IgD-negative memory B cell (primary cell): ENCODE data around the gene DUSP16. TPM values are rescaled to one million over a fixed set of nuclear protein-coding genes. Genes with fewer than 3 reads are reported as not detected.

Experiments used
- H3K27ac Mint-ChIP-seq, 3 donors: one replicate each; pipeline ENCODE4 v1.8.0; 2020 to 2022; ENCODE audit warnings: mild to moderate bottlenecking in 3 of 3, mixed read lengths in 3 of 3, moderate library complexity in 1 of 3
- H3K27me3 Mint-ChIP-seq: one replicate; pipeline ENCODE4 v1.8.0; 2021; ENCODE audit warnings: mixed read lengths
- H3K36me3 Mint-ChIP-seq: one replicate; pipeline ENCODE4 v1.8.0; 2020; ENCODE audit warnings: mild to moderate bottlenecking, mixed read lengths
- H3K4me1 Mint-ChIP-seq, 3 donors: one replicate each; pipeline ENCODE4 v1.8.0; 2020 to 2022; ENCODE audit warnings: mixed read lengths in 3 of 3, mild to moderate bottlenecking in 1 of 3
- H3K4me3 Mint-ChIP-seq, 4 donors: one replicate each; pipeline ENCODE4 v1.8.0; 2020 to 2022; ENCODE audit warnings: mild to moderate bottlenecking in 4 of 4, mixed read lengths in 4 of 4, moderate library complexity in 3 of 4
- H3K9me3 Mint-ChIP-seq, 3 donors: one replicate each; pipeline ENCODE4 v1.8.0; 2020 to 2021; ENCODE audit warnings: mixed read lengths in 3 of 3, mild to moderate bottlenecking in 1 of 3
- polyA plus RNA-seq: library from polyadenylated mRNA; unstranded; fragments of 300-500 nt; fragmentation: Illumina TruSeq; gene quantifications from one replicate; pipeline ENCODE4 v1.2.3, GENCODE V29; 2021

Gene DUSP16
- polyA plus RNA-seq, 1 donor from 2014 or later = 0.30 TPM

DNA sequence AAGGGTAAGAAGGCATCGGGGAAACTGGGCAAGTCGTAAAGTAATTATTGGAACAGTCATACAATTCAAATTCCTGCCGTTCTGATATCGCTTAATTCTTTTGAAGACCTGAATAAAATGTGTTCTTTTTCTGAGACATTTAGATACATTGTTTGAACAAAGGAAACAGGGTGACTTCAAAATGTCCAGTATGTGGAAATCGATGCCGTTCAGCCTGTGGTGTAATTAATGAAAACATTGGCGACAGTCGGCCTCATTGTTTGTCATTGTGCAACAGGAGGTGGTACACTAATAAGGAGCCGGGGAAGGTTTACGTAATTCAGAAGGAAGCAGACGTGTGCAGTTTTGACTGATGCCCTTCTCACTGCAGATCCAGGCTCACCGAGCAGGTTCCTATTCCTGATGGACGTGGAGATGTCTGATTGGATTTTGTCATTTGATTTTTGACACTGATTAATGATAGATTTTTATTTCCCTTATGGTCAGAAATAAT, 113.1 kb downstream of the DUSP16 start:
- Mint-ChIP-seq H3K4me3 (no peak overlapping the region), H3K27ac (no peak overlapping the region), H3K27me3 (no peaks in the 10 kb centered on the region), H3K36me3 (peaks cover 6% of the 10 kb centered on the region), H3K4me1 (peaks cover 0 to 4% (median 0%) of the 10 kb centered on the region in 3 donors), H3K9me3 (peaks cover 0 to 2% (median 0%) of the 10 kb centered on the region in 3 donors)

DNA sequence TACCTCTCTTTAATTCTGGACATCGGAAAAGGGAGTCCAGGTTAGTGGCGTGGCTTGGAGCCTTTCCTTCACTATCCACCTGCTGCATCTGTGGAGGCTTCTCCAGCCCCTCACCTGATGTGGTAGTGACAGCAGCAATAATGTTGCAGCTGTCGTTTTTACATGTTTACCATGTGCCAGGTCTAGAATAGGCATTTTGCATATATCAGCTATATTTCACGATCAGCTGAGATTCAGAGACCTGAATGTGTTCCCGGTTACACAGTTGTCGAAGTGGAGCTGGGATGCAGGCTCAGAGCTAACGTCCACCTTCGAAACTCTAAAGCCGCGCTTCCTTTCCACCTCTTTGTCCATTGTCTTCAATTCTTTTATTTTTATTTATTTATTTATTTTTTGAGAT, 114.8 kb downstream of the DUSP16 start:
- Mint-ChIP-seq H3K36me3 (peaks cover 5% of the 10 kb centered on the region), H3K9me3 (no peaks in the 10 kb centered on the region), H3K4me1 (peaks cover 0 to 4% (median 2%) of the 10 kb centered on the region in 3 donors), H3K27me3 (no peaks in the 10 kb centered on the region), H3K4me3 (no peak overlapping the region), H3K27ac (no peak overlapping the region)

DNA sequence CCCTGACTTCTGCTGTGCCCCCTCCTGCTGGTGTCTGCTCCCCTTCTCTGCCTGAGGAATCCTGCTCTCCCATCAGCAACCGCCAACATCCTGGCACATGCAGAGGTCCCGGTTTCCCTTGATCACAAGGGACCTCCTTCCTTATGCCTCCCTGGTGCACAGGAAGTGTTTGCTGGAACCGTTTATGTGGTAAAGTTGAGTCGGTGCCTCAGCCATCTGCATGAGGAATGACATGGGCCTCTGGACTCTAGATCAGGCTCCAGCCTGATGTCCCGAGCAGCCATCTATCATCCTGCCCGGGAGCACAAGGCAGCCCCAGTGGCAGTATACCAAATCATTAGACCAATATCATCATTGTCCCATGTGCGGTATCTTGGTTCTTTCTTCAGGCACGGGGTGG, 115.4 kb downstream of the DUSP16 start:
- no peak overlapping the region for H3K27ac Mint-ChIP-seq
- H3K4me3 Mint-ChIP-seq = no peak overlapping the region
- H3K4me1 Mint-ChIP-seq = peaks cover 0 to 4% (median 3%) of the 10 kb centered on the region in 3 donors
- H3K36me3 Mint-ChIP-seq = peaks cover 1% of the 10 kb centered on the region
- no peaks in the 10 kb centered on the region for H3K9me3 Mint-ChIP-seq
- H3K27me3 Mint-ChIP-seq = no peaks in the 10 kb centered on the region

DNA sequence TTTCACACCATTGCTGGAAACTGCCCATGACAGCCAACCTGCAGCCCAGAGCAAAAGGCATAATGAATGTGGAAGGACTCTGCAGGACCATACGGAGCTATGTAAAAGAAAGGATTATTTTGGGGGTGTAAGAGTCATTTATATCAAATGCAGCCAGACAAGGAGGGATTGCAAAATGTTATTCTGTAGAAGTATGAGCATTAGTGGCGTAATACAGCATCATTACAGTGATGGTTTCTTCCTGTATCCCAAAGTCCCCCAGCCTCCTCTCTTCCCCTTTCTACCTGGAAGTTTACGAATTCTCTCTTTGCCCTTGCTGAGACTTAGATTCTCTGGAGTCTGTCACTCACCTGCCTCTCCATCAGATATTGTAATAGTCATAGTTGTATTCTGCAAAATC, 115.9 kb downstream of the DUSP16 start:
- Mint-ChIP-seq H3K27ac (no peak overlapping the region), H3K4me3 (no peak overlapping the region), H3K36me3 (peaks cover 1% of the 10 kb centered on the region), H3K9me3 (no peaks in the 10 kb centered on the region), H3K27me3 (no peaks in the 10 kb centered on the region), H3K4me1 (peaks cover 3 to 5% (median 4%) of the 10 kb centered on the region in 3 donors)

DNA sequence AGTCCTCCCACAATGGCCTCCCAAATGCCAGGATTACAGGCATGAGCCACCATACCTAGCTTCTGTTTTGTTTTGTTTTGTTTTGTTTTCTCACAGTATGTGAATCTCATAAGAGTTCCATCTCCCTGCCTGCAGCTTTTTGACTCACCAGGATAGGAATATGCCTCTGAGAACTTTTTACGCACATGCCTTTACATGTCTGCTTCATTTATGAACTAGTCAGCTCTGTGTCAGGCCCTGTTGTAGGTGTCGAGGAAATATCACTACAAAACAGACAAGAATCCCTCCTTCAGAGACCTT, 116.8 kb downstream of the DUSP16 start:
- Mint-ChIP-seq H3K27me3 (no peaks in the 10 kb centered on the region), H3K9me3 (no peaks in the 10 kb centered on the region), H3K4me1 (peaks cover 4 to 7% (median 7%) of the 10 kb centered on the region in 3 donors), H3K27ac (peak overlapping the region in 1 of 3 donors; percentile 31), H3K4me3 (no peak overlapping the region), H3K36me3 (peaks cover 1% of the 10 kb centered on the region)

DNA sequence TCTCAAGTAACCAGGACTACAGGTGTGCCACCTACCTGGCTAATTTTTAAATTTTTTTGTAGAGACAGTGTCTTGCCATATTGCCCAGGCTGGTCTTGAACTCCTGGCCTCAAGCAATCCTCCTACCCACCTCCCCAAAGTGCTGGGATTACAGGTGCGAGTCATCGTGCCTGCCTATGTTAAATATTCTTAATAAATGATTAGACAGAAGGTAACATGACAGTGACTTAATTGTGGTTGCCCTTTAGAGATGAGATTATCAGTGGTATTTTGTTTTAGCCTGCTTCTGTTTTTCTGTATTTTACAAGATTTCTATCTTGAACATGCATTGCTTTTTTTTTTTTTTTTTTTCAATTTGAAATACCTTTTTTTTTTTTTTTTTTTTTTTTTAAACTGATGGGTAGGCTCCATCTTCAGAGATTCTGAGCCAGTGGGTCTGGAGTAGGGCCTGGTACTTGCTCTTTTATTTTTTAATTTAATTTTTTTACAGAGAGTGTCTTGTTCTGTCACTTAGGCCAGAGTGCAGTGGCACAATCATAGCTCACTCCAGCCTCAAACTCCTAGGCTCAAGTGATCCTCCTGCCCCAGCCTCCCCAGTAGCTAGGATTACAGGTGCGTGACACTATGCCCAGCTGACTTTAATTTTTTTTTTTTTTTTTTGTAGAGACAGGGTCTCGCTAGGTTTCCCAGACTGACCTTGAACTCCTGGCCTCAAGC, 117.3 kb downstream of the DUSP16 start:
- peaks cover 1% of the 10 kb centered on the region for H3K36me3 Mint-ChIP-seq
- H3K4me3 Mint-ChIP-seq = no peak overlapping the region
- H3K4me1 Mint-ChIP-seq = peaks cover 4 to 10% (median 7%) of the 10 kb centered on the region in 3 donors
- H3K27me3 Mint-ChIP-seq = no peaks in the 10 kb centered on the region
- no peak overlapping the region for H3K27ac Mint-ChIP-seq
- H3K9me3 Mint-ChIP-seq = no peaks in the 10 kb centered on the region

DNA sequence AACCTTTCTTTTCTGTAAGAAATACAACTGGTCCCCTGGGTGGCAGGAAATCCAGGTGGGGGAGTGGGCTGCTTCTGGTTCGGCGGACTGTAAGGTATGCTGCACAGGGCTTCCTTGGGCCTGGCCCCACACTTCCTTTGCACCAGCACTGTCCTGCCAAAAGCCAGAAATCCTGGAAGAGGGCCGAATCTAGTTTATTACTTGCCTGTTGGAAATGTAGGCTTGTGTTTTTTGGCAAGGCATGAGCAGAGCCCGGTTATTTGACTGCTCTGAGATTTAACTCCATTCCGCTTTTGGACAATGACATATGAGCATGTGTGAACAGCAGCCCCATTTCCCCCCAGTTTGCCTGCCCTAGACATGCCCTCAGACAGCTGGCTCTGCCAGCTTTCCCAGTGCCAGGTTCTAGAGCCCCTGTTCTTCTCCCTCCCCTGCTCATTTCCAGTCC, 119.2 kb downstream of the DUSP16 start:
- H3K27ac Mint-ChIP-seq = peak overlapping the region in 1 of 3 donors; percentile 48
- peaks cover 5% of the 10 kb centered on the region for H3K36me3 Mint-ChIP-seq
- peaks cover 1 to 12% (median 7%) of the 10 kb centered on the region in 3 donors for H3K4me1 Mint-ChIP-seq
- H3K4me3 Mint-ChIP-seq = no peak overlapping the region
- H3K9me3 Mint-ChIP-seq = no peaks in the 10 kb centered on the region
- no peaks in the 10 kb centered on the region for H3K27me3 Mint-ChIP-seq

DNA sequence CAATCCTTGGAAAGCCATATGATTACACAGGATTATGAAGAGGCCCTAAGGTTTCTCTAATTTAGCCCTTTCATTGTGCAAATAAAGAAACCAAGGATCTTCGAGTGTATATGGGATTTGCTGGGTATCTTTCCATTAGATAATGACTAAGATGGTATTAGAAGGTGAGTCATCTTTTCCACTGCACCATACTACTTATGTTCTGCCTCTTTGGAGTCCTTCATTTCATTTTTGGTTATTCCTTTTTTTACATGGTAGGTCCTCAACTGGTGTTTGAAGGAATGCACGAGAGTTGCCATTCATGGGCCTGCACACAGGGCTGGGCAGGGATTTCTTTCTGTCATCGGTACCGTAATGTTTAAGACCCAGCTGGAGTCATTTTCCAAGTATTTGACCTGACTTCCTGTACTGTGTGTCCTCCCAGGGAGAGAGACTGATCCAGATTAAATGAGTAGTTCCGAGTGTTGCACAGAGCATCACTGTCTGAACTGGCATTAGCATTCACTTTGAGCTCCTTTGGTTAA, 120.1 kb downstream of the DUSP16 start:
- H3K36me3 Mint-ChIP-seq = peaks cover 8% of the 10 kb centered on the region
- no peaks in the 10 kb centered on the region for H3K27me3 Mint-ChIP-seq
- H3K27ac Mint-ChIP-seq = peak overlapping the region; percentile 19 to 97 (median 52)
- peak overlapping the region in 1 of 4 donors; percentile 18 for H3K4me3 Mint-ChIP-seq
- no peaks in the 10 kb centered on the region for H3K9me3 Mint-ChIP-seq
- peaks cover 1 to 12% (median 7%) of the 10 kb centered on the region in 3 donors for H3K4me1 Mint-ChIP-seq

DNA sequence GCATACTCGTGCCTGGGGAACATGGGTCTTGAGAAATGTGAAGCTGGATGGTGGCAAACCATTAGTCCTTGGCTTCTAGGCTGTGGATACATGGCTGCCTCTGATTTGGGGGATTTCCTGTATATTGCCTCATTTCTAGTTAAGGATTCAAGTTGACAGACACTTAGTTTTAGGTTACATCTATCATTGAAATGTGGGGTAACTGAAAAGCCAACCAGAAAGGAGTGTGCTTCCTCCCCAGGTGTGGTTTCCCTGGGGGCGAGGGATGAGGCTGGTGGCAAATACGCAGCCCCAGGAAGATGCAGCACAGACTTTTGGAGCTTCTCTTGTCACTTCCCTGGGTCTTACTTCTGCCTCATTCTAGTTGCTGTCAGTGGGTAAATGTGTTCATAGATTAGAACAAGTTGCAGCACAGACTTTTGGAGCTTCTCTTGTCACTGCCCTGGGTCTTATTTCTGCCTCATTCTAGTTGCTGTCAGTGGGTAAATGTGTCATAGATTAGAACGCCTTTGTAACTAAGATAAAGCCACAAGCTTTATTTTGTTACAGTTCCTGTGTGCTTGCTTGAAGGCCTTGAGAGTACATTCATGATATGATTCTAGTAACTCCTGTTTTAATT, 120.7 kb downstream of the DUSP16 start:
- Mint-ChIP-seq H3K4me1 (peaks cover 2 to 12% (median 11%) of the 10 kb centered on the region in 3 donors), H3K9me3 (peaks cover 0 to 2% (median 0%) of the 10 kb centered on the region in 3 donors), H3K36me3 (peaks cover 12% of the 10 kb centered on the region), H3K4me3 (peak overlapping the region in 1 of 4 donors; percentile 18), H3K27me3 (no peaks in the 10 kb centered on the region), H3K27ac (peak overlapping the region in 2 of 3 donors; percentile 52 to 97)

DNA sequence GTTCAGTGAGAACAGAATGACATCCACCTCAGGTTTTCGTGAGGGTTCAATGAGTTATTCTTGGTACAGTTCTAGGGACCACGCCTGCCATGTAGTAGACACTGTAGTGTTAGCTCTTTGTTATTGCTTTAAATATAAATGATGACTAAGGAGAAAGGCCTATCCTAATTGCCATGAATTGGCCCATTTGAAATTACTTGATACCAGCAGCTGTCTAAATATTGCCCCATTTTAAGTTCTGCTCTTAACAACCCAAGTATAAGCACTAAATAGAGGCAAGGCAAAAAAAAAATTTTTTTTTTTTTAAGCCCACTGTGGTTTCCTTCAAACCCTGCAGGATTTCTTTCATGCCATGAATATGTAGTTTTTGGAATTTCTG, 121.2 kb downstream of the DUSP16 start:
- peak overlapping the region in 2 of 3 donors; percentile 86 to 97 for H3K27ac Mint-ChIP-seq
- H3K4me1 Mint-ChIP-seq = peaks cover 2 to 12% (median 12%) of the 10 kb centered on the region in 3 donors
- no peaks in the 10 kb centered on the region for H3K27me3 Mint-ChIP-seq
- peaks cover 15% of the 10 kb centered on the region for H3K36me3 Mint-ChIP-seq
- no peak overlapping the region for H3K4me3 Mint-ChIP-seq
- peaks cover 0 to 4% (median 0%) of the 10 kb centered on the region in 3 donors for H3K9me3 Mint-ChIP-seq

DNA sequence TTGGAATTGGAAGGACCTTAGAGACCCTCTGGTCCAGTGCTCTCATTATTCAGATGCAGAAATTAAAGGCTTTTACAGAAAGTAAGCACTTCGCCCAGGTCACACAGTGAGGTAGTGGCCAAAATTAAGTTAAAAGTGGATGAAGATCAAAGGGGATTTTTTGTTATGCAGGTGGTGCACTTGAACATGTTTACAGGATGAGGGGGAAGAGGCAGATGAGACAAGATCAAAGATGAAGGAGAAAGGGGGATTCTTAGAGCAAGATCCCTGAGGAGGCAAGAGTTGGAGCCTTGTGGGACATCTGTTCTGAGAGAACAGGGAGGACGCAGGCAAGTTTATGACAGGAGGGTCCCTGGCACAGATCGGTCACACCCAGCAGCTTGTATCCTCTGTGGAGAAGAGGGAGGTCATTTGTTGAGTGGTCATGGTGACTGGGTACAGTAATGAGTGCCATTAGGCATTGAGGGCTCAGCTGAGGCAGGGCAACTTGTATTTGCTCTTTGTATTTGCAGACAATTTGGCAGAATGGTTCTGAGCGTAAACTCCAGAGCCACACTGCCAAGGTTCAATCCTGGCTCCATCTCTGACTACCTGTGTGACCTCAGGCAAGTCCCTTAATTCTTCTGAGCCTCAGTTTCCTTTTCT, 121.8 kb downstream of the DUSP16 start:
- peaks cover 15% of the 10 kb centered on the region for H3K36me3 Mint-ChIP-seq
- H3K27ac Mint-ChIP-seq = peak overlapping the region in 1 of 3 donors; percentile 86
- H3K4me3 Mint-ChIP-seq = no peak overlapping the region
- H3K9me3 Mint-ChIP-seq = peaks cover 0 to 4% (median 0%) of the 10 kb centered on the region in 3 donors
- H3K27me3 Mint-ChIP-seq = no peaks in the 10 kb centered on the region
- H3K4me1 Mint-ChIP-seq = peaks cover 2 to 12% (median 12%) of the 10 kb centered on the region in 3 donors

DNA sequence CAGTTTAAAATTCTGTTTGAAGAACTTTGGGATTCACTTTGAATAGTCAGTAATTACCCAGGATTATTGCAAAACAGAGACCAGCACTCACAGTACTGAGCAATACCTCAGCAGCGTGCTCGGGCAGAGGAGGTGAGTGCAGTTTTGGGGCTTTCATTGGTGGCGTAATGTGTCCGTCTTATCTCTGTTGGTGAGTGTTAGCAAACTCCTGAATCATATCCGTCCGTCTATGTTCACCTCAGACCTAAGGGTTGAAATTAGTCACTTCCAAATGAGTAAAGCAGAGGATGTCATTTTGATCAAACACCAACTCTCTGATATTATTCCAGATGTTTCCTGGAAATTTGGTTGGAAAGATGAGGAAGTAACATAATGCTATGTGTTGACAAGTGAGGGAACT, 123.0 kb downstream of the DUSP16 start:
- H3K36me3 Mint-ChIP-seq = peaks cover 16% of the 10 kb centered on the region
- peaks cover 2 to 12% (median 12%) of the 10 kb centered on the region in 3 donors for H3K4me1 Mint-ChIP-seq
- no peaks in the 10 kb centered on the region for H3K27me3 Mint-ChIP-seq
- no peak overlapping the region for H3K4me3 Mint-ChIP-seq
- H3K27ac Mint-ChIP-seq = peak overlapping the region in 1 of 3 donors; percentile 44
- peaks cover 0 to 4% (median 0%) of the 10 kb centered on the region in 3 donors for H3K9me3 Mint-ChIP-seq

DNA sequence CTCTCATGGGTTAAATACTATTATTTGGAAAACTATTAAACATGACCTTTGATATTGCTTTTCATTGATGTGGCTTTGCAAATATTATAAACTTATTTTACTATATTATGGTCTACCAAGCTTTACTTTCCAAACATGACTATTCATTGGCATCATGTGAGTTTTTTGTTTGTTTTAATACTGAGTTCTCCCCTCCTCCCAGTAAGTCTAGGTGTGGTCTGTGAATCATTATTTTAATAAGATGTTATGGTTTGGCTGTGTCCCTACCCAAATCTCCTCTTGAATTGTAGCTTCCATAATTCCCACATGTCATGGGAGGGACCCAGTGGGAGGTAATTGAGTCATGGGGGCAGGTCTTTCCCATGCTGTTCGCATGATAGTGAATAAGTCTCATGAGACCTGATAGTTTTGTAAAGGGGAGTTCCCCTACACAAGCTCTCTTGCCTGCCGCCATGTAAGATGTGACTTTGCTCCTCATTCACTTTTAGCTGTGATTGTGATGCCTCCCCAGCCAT, 125.8 kb downstream of the DUSP16 start:
- peaks cover 2 to 10% (median 8%) of the 10 kb centered on the region in 3 donors for H3K4me1 Mint-ChIP-seq

DNA sequence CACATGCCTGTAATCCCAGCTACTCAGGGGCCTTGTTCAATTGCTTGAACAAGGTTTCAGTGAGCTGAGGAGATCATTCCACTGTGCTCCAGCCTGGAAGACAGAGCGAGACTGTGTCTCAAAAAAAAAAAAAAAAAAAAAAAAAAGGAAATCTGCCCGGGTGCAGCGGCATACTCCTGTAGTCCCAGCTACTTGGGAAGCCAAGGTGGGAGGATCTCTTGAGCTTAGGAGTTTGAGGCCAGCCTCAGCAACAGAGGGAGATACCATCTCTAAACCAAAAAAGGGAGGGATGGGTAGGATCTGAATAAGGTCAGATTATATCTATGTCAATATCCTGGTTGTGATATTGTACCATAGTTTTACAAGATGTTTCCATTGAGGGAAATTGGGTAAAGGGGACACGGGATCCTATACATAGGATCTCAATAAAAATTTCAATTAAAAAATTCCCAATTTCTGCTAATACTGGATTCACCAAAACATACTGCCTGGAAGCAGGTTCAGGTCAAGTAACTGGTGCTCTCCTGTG, 129.4 kb downstream of the DUSP16 start:
- Mint-ChIP-seq H3K27me3 (no peaks in the 10 kb centered on the region), H3K9me3 (peaks cover 0 to 4% (median 0%) of the 10 kb centered on the region in 3 donors), H3K4me1 (peaks cover 1 to 5% (median 2%) of the 10 kb centered on the region in 3 donors), H3K27ac (peak overlapping the region in 1 of 3 donors; percentile 80), H3K36me3 (peaks cover 12% of the 10 kb centered on the region), H3K4me3 (no peak overlapping the region)

More for the DNA sequence above, 125.8 kb downstream of the DUSP16 start:
- peaks cover 18% of the 10 kb centered on the region for H3K36me3 Mint-ChIP-seq
- H3K27me3 Mint-ChIP-seq = no peaks in the 10 kb centered on the region
- peak overlapping the region in 1 of 3 donors; percentile 24 for H3K27ac Mint-ChIP-seq
- H3K4me3 Mint-ChIP-seq = peak overlapping the region in 1 of 4 donors; percentile 12
- peaks cover 0 to 4% (median 0%) of the 10 kb centered on the region in 3 donors for H3K9me3 Mint-ChIP-seq
